ENCODE data around the gene TRPM4. TPM values are rescaled to one million over a fixed set of nuclear protein-coding genes. Genes with fewer than 3 reads are reported as not detected.

The TRPM4 gene
- total and polyA plus RNA-seq, 2 of the 13 experiments (the other 11 are each of a cell fraction or from before 2014, with no cell fraction given) = 1.9 to 4.3 TPM

DNA sequence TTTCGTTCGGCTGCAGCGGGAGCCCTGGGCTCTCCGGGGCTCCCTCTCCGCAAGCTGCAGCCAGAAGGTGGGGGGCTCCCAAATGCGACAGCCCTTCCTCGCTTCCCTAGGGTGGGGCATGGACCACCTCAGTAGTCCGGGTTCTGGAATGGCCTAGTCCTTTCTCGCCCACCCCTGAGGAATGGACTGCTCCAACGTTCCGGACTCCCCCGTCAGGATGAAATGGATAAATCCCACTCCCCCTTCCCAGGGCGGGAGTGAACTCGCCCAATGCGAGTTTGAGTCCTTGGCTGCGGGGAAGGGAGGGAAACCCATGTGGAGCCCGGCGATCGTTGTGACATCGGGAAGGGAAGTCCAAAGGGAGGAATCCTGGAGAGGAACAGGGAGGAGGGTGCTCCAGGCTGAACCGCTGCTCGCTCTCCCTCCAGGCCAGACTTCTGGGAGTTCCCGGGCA, 7.9 kb upstream of the TRPM4 start (continued):
- TF ChIP-seq, protein P1, sequence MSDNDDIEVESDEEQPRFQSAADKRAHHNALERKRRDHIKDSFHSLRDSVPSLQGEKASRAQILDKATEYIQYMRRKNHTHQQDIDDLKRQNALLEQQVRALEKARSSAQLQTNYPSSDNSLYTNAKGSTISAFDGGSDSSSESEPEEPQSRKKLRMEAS (IDR thresholded peaks at IDR 0.05) = no peak; the same call in 1 of the 2 replicates
- TF ChIP-seq ZNF414 (CRISPR knock-in tag; IDR thresholded peaks at IDR 0.05) (peak; percentile 76), HES4 (CRISPR knock-in tag; IDR thresholded peaks at IDR 0.05; ENCODE audit: borderline replicate concordance) (0 out of 2 replicates have a peak, but pooled peaks have one; percentile 29), ZNF839 (CRISPR knock-in tag; IDR thresholded peaks at IDR 0.05; ENCODE audit: borderline replicate concordance) (0 out of 2 replicates have a peak, but pooled peaks have one; percentile 63), SSRP1 (CRISPR knock-in tag; IDR thresholded peaks at IDR 0.05) (no peak), SP4 (CRISPR knock-in tag; IDR thresholded peaks at IDR 0.05) (0 out of 2 replicates have a peak, but pooled peaks have one; percentile 43), NR2F2 (IDR thresholded peaks at IDR 0.05; ENCODE audit: borderline replicate concordance, low read depth) (no peak; the same call in 1 of the 2 replicates), KDM5A (IDR thresholded peaks at IDR 0.05; ENCODE audit: borderline replicate concordance, low read length) (peak; percentile 56; the same call in 1 of the 2 replicates), ZNF572 (CRISPR knock-in tag; IDR thresholded peaks at IDR 0.05) (peak; percentile 21; the same call in 1 of the 2 replicates), ZFP36L1 (CRISPR knock-in tag; IDR thresholded peaks at IDR 0.05) (peak; percentile 43; the same call in 1 of the 2 replicates), ZNF225 (CRISPR knock-in tag; IDR thresholded peaks at IDR 0.05) (peak; percentile 86), EHMT2 (IDR thresholded peaks at IDR 0.05; ENCODE audit: borderline replicate concordance, low read depth, low read length) (peak; percentile 26; the same call in 1 of the 2 replicates), ZNF567 (CRISPR knock-in tag; IDR thresholded peaks at IDR 0.05; ENCODE audit: borderline replicate concordance) (0 out of 2 replicates have a peak, but pooled peaks have one; percentile 43), CENPX (CRISPR knock-in tag; IDR thresholded peaks at IDR 0.05) (no peak), CEBPB (IDR thresholded peaks at IDR 0.05; ENCODE audit: borderline replicate concordance, low read depth, low read length) (0 out of 2 replicates have a peak, but pooled peaks have one; percentile 18), ZNF350 (CRISPR knock-in tag; IDR thresholded peaks at IDR 0.05; ENCODE audit: borderline replicate concordance, low read depth) (peak; percentile 67; the same call in 1 of the 2 replicates), ARHGAP35 (CRISPR knock-in tag; IDR thresholded peaks at IDR 0.05; ENCODE audit: borderline replicate concordance) (no peak; the same call in 1 of the 2 replicates), WIZ (CRISPR knock-in tag; IDR thresholded peaks at IDR 0.05) (0 out of 2 replicates have a peak, but pooled peaks have one; percentile 27)
- TF ChIP-seq, protein P2, sequence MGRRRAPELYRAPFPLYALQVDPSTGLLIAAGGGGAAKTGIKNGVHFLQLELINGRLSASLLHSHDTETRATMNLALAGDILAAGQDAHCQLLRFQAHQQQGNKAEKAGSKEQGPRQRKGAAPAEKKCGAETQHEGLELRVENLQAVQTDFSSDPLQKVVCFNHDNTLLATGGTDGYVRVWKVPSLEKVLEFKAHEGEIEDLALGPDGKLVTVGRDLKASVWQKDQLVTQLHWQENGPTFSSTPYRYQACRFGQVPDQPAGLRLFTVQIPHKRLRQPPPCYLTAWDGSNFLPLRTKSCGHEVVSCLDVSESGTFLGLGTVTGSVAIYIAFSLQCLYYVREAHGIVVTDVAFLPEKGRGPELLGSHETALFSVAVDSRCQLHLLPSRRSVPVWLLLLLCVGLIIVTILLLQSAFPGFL (CRISPR knock-in tag; IDR thresholded peaks at IDR 0.05) = no peak
- TF ChIP-seq, protein P3, sequence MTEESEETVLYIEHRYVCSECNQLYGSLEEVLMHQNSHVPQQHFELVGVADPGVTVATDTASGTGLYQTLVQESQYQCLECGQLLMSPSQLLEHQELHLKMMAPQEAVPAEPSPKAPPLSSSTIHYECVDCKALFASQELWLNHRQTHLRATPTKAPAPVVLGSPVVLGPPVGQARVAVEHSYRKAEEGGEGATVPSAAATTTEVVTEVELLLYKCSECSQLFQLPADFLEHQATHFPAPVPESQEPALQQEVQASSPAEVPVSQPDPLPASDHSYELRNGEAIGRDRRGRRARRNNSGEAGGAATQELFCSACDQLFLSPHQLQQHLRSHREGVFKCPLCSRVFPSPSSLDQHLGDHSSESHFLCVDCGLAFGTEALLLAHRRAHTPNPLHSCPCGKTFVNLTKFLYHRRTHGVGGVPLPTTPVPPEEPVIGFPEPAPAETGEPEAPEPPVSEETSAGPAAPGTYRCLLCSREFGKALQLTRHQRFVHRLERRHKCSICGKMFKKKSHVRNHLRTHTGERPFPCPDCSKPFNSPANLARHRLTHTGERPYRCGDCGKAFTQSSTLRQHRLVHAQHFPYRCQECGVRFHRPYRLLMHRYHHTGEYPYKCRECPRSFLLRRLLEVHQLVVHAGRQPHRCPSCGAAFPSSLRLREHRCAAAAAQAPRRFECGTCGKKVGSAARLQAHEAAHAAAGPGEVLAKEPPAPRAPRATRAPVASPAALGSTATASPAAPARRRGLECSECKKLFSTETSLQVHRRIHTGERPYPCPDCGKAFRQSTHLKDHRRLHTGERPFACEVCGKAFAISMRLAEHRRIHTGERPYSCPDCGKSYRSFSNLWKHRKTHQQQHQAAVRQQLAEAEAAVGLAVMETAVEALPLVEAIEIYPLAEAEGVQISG (CRISPR knock-in tag; IDR thresholded peaks at IDR 0.05) = no peak

All from HepG2 (cell line).